Measurements from ENCODE around the gene NDUFC2.
"Not testable (repeated sequence)": the region's sequence is repeated elsewhere in the genome, so short reads cannot be mapped to it uniquely, and the experiment has no call there.

NDUFC2 gene

DNA sequence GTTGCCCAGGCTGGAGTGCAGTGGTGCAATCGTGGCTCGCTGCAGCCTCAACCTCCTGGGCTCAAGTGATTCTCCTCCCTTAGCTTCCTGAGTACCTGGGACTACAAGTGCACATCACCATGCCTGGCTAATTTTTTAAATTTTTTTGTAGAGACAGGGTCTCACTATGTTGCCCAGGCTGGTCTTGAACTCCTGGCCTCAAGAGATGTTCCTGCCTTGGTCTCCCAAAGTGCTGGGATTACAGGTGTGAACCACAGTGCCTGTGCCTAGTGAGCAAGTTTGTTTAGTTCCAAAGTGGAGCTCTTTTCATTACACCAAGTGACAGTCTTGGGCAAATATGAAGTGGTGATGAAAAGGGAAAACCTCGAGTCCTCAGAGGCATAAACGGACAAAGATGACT is 2.1 kb downstream of the NDUFC2 start:
- H3K27ac ChIP-seq (ENCODE audit: low read length); H3K9ac ChIP-seq (ENCODE audit: low read length); H3K4me3 ChIP-seq (ENCODE audit: low read length): not testable (repeated sequence)

DNA sequence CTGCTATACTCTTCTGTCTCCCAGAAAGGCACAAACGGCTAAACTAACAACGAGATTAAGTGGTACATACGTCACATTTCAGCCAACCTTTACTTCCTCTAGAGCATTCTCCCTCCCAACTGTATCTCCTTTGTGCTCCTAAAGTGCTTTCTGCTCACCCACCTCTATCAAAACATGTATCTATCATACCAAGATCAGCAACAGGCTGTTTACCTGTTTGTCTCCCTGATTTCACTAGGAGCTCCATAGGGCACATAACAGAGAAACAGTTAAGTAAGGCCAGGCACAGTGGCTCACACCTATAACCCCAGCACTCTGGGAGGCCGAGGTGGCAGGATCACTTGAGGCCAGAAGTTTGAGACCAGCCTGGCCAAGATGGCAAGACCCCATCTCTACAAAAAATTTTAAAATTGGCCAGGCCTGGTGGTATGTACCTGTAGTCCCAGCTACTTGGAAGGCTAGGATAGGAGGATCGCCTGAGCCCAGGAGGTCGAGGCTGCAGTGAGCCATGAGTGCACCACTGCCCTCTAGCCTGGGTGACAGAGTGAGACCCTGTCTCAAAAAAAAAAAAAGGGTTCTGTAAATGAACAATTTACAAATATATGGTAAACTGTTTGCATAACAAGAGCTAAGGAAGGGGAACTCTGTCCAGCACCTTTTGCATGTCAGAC is 2.8 kb downstream of the NDUFC2 start:
- Histone ChIP-seq H3K27me3 (ENCODE audit: control insufficient read depth, insufficient read depth, low read length) (no peaks in the 10 kb centered on the region), H3K9me3 (ENCODE audit: control insufficient read depth, low read depth, low read length) (no peaks in the 10 kb centered on the region), H3K27ac (ENCODE audit: low read length) (no peak overlapping the region), H3K9ac (ENCODE audit: low read length) (no peak overlapping the region), H3K4me1 (ENCODE audit: control insufficient read depth, low read depth, low read length) (peaks cover 7% of the 10 kb centered on the region), H3K4me3 (ENCODE audit: low read length) (no peak overlapping the region), H3K36me3 (ENCODE audit: control insufficient read depth, low read depth, low read length) (peaks cover 3% of the 10 kb centered on the region)

More for the DNA sequence above, 2.1 kb downstream of the NDUFC2 start:
- not testable (repeated sequence) for H3K9me3 ChIP-seq (ENCODE audit: control insufficient read depth, low read depth, low read length); H3K4me1 ChIP-seq (ENCODE audit: control insufficient read depth, low read depth, low read length); H3K27me3 ChIP-seq (ENCODE audit: control insufficient read depth, insufficient read depth, low read length); H3K36me3 ChIP-seq (ENCODE audit: control insufficient read depth, low read depth, low read length)

DNA sequence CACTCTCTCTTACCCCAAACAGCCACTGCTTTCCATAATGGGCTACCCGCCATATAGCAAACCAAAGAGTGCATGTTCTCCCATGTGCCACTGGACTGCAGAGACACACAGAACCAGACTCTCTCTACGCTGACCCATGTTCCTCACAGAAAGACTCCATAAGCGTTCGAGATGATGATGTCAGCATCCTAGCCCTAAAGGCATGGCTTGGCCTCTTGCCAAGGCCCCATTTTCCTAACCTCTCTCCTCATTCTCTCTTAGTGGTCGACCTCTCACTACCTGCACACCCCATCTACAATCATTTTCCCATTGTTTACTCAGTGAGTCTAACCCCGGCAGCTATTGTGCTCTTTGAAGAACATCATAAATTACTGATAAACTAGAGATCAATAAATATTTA is 4.9 kb downstream of the NDUFC2 start:
- no peak overlapping the region for H3K9ac ChIP-seq (ENCODE audit: low read length)
- no peak overlapping the region for H3K27ac ChIP-seq (ENCODE audit: low read length)
- no peak overlapping the region for H3K4me3 ChIP-seq (ENCODE audit: low read length)
- H3K27me3 ChIP-seq (ENCODE audit: control insufficient read depth, insufficient read depth, low read length) = no peaks in the 10 kb centered on the region
- H3K4me1 ChIP-seq (ENCODE audit: control insufficient read depth, low read depth, low read length) = peaks cover 7% of the 10 kb centered on the region
- peaks cover 18% of the 10 kb centered on the region for H3K36me3 ChIP-seq (ENCODE audit: control insufficient read depth, low read depth, low read length)
- H3K9me3 ChIP-seq (ENCODE audit: control insufficient read depth, low read depth, low read length) = no peaks in the 10 kb centered on the region

DNA sequence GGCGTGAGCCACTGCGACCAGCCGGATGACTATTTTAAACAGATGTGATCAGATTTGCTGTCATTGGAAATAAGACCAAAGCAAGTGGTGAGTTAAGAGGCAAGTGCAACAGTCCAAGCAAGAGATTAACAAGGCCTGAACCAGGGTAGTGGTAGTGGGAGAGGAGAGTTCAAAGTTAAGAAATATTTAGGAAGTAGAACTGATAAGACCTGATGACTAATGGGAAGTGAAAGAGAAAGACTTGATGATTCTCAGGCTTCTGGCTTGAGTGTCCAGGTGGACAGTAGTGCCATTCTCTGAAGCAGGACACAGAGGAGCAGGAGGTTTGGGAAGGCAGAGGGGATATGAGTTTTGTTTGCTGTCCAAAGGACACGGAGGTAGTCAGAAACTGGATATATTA is 7.2 kb downstream of the NDUFC2 start:
- H3K4me3 ChIP-seq (ENCODE audit: low read length) = no peak overlapping the region
- no peaks in the 10 kb centered on the region for H3K4me1 ChIP-seq (ENCODE audit: control insufficient read depth, low read depth, low read length)
- H3K27me3 ChIP-seq (ENCODE audit: control insufficient read depth, insufficient read depth, low read length) = no peaks in the 10 kb centered on the region
- no peak overlapping the region for H3K9ac ChIP-seq (ENCODE audit: low read length)
- no peak overlapping the region for H3K27ac ChIP-seq (ENCODE audit: low read length)
- no peaks in the 10 kb centered on the region for H3K9me3 ChIP-seq (ENCODE audit: control insufficient read depth, low read depth, low read length)
- H3K36me3 ChIP-seq (ENCODE audit: control insufficient read depth, low read depth, low read length) = peaks cover 28% of the 10 kb centered on the region

DNA sequence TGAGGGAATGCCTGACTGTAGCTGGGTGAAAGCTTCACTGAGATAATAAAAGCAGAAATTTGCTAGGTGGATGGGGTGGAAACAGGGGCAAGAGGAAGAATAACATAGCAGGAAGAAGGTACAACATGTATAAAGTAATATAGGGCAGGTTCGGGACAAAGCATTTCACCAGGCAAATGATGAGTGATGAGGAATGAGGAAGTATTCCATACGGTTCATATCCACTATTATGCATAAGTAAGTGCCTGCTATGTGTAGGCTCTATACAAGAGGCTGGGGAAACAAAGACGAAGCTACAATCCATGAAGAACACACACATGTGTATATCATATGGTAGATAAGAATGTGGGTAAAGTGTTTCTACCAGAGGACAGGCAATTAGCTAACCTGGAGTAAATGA is 7.9 kb downstream of the NDUFC2 start:
- Histone ChIP-seq H3K9me3 (ENCODE audit: control insufficient read depth, low read depth, low read length) (no peaks in the 10 kb centered on the region), H3K4me3 (ENCODE audit: low read length) (no peak overlapping the region), H3K27ac (ENCODE audit: low read length) (no peak overlapping the region), H3K9ac (ENCODE audit: low read length) (no peak overlapping the region), H3K36me3 (ENCODE audit: control insufficient read depth, low read depth, low read length) (peaks cover 28% of the 10 kb centered on the region), H3K27me3 (ENCODE audit: control insufficient read depth, insufficient read depth, low read length) (no peaks in the 10 kb centered on the region), H3K4me1 (ENCODE audit: control insufficient read depth, low read depth, low read length) (no peaks in the 10 kb centered on the region)

DNA sequence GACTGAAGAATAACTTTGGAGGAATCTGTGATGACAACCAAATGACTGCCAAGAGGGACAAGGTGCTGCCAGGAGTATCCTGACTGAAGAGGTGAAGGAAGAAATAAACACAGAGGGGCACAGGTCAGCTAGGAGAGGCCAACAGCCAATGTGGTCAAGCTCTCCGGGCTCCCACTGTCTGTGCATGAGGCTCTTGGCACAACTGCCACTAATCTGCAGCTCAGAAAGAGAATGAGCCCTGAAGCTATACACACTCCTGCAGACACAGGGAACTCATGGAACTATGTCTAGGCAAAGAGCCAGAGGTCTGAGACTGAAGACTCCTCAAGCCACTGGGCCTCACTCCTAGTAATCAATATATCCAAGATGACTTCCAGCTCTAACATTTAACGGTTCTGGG is 9.0 kb downstream of the NDUFC2 start:
- Histone ChIP-seq H3K4me1 (ENCODE audit: control insufficient read depth, low read depth, low read length) (no peaks in the 10 kb centered on the region), H3K36me3 (ENCODE audit: control insufficient read depth, low read depth, low read length) (peaks cover 28% of the 10 kb centered on the region), H3K9me3 (ENCODE audit: control insufficient read depth, low read depth, low read length) (no peaks in the 10 kb centered on the region), H3K9ac (ENCODE audit: low read length) (no peak overlapping the region), H3K27me3 (ENCODE audit: control insufficient read depth, insufficient read depth, low read length) (no peaks in the 10 kb centered on the region), H3K27ac (ENCODE audit: low read length) (no peak overlapping the region), H3K4me3 (ENCODE audit: low read length) (no peak overlapping the region)

DNA sequence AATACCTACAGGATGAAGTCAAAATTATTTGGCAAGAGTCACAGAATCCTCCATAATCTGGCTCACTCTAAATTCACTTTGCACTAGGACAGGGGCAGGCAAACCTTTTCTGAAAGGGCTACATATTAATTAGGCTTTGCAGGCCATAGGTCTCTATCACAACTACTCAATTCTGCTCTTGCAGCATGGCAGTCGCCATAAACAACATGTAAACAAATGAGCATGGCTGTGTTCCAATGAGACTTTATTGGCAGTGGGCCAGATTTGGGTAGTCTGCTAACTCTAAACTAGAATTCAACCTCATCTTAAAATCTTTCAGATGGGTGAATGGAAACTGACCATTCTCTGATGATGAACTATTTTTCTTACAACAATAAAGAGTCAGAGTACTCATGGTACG is 10.2 kb downstream of the NDUFC2 start:
- no peaks in the 10 kb centered on the region for H3K4me1 ChIP-seq (ENCODE audit: control insufficient read depth, low read depth, low read length)
- no peaks in the 10 kb centered on the region for H3K27me3 ChIP-seq (ENCODE audit: control insufficient read depth, insufficient read depth, low read length)
- H3K36me3 ChIP-seq (ENCODE audit: control insufficient read depth, low read depth, low read length) = peaks cover 28% of the 10 kb centered on the region
- H3K9me3 ChIP-seq (ENCODE audit: control insufficient read depth, low read depth, low read length) = no peaks in the 10 kb centered on the region
- H3K27ac ChIP-seq (ENCODE audit: low read length) = no peak overlapping the region
- no peak overlapping the region for H3K9ac ChIP-seq (ENCODE audit: low read length)
- no peak overlapping the region for H3K4me3 ChIP-seq (ENCODE audit: low read length)

DNA sequence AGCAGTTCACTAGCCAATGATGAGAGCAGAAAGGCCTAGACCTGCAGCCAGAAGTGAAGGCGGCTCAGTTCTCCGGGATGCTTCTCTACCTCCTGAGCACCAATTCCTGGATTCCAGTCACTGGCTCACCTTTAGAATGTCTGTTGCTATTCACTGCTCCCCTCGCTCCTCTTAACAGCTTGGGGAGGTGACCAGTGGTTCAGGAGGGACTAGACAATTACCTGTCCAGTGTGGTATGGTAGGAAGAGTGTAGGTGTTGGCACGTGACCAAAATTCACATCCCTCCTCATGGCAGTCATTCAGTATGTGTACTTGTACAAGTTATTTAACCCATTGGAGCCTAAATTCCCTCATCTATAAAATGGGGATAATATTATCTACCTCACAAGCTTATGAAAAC is 12.0 kb downstream of the NDUFC2 start:
- no peak overlapping the region for H3K27ac ChIP-seq (ENCODE audit: low read length)

DNA sequence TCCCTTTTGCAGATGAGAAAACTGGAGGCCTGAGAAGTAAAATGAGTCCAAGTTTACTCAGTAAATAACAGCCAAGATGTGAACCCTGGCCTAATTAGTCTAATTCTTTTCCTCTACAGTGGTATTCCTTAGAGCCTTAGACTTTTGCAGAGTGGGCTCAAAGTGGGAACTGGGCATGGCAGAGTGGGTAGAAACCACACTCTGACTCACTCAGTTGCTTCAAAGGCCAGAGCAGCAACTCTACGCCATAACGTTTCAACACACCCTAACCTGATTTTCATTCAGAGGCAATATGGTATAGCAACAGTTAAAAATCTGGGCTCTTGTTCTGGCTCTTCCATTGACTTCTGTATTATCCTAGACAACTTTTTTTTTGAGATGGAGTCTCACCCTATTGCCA is 13.2 kb downstream of the NDUFC2 start:
- Histone ChIP-seq H3K27ac (ENCODE audit: low read length) (no peak overlapping the region), H3K9ac (ENCODE audit: low read length) (no peak overlapping the region), H3K27me3 (ENCODE audit: control insufficient read depth, insufficient read depth, low read length) (no peaks in the 10 kb centered on the region), H3K4me3 (ENCODE audit: low read length) (no peak overlapping the region), H3K4me1 (ENCODE audit: control insufficient read depth, low read depth, low read length) (no peaks in the 10 kb centered on the region), H3K9me3 (ENCODE audit: control insufficient read depth, low read depth, low read length) (no peaks in the 10 kb centered on the region), H3K36me3 (ENCODE audit: control insufficient read depth, low read depth, low read length) (peaks cover 21% of the 10 kb centered on the region)

More for the DNA sequence above, 12.0 kb downstream of the NDUFC2 start:
- Histone ChIP-seq H3K9ac (ENCODE audit: low read length) (no peak overlapping the region), H3K4me1 (ENCODE audit: control insufficient read depth, low read depth, low read length) (no peaks in the 10 kb centered on the region), H3K36me3 (ENCODE audit: control insufficient read depth, low read depth, low read length) (peaks cover 28% of the 10 kb centered on the region), H3K9me3 (ENCODE audit: control insufficient read depth, low read depth, low read length) (no peaks in the 10 kb centered on the region), H3K4me3 (ENCODE audit: low read length) (no peak overlapping the region), H3K27me3 (ENCODE audit: control insufficient read depth, insufficient read depth, low read length) (no peaks in the 10 kb centered on the region)

DNA sequence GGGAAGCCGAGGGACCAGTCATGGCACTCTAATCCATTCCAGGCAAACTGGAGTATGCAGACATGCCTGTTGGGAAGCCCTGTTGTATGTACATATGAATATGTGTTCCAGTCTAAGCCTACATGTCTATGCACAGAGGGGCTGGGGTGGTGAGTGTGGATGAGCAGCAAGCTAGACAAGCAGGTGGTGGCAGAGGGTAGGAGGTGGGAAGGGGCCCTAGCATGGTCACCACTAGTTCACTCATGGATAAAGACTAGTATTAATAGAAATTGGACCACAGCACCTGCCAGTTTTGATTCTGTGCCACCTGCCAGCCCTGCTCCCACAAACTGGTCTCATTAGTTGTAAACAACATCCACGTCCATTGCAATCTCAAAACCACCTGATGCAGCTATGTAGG is 14.5 kb downstream of the NDUFC2 start:
- no peak overlapping the region for H3K4me3 ChIP-seq (ENCODE audit: low read length)
- H3K9ac ChIP-seq (ENCODE audit: low read length) = no peak overlapping the region
- H3K27me3 ChIP-seq (ENCODE audit: control insufficient read depth, insufficient read depth, low read length) = no peaks in the 10 kb centered on the region
- no peak overlapping the region for H3K27ac ChIP-seq (ENCODE audit: low read length)
- H3K9me3 ChIP-seq (ENCODE audit: control insufficient read depth, low read depth, low read length) = no peaks in the 10 kb centered on the region
- H3K36me3 ChIP-seq (ENCODE audit: control insufficient read depth, low read depth, low read length) = peaks cover 10% of the 10 kb centered on the region
- H3K4me1 ChIP-seq (ENCODE audit: control insufficient read depth, low read depth, low read length) = no peaks in the 10 kb centered on the region

DNA sequence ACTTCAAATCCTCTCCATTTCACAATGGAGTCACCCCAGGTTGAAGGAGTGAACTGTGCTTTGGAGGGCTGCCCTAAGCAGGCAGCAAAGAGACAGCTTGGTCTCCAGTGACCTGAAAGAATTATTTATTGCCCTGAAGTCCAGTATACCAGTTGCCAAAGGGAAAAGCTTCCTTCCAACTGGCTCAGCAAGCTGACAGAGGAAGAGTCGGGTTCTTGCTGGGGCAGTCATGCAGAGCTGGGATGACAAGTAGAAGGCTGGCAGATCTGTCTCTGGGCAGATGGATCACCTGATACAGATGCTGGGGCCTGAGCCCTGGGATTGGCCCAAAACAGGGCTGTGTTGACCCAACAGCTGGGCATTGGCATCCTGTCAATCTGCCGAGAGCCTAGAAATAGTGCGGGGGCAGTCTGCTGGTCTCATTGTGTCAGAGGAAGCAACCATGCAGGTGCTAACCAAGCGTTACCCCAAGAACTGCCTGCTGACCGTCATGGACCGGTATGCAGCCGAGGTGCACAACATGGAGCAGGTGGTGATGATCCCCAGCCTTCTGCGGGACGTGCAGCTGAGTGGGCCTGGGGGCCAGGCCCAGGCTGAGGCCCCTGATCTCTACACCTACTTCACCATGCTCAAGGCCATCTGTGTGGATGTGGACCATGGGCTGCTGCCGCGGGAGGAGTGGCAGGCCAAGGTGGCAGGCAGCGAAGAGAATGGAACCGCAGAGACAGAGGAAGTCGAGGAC is 16.1 kb downstream of the NDUFC2 start, which contains the start of gene THRSP:
THRSP (plus strand) TSS at position 422 of the 742 bp plus-strand sequence; CDS start at position 443, 21 bp downstream.
- H3K36me3 ChIP-seq (ENCODE audit: control insufficient read depth, low read depth, low read length) = no peaks in the 10 kb centered on the region
- no peak within 1 kb of the TSS for H3K9ac ChIP-seq (ENCODE audit: low read length)
- no peaks in the 10 kb centered on the region for H3K4me1 ChIP-seq (ENCODE audit: control insufficient read depth, low read depth, low read length)
- no peak within 1 kb of the TSS for H3K4me3 ChIP-seq (ENCODE audit: low read length)
- no peaks in the 10 kb centered on the region for H3K27me3 ChIP-seq (ENCODE audit: control insufficient read depth, insufficient read depth, low read length)
- no peak within 1 kb of the TSS for H3K27ac ChIP-seq (ENCODE audit: low read length)
- no peaks in the 10 kb centered on the region for H3K9me3 ChIP-seq (ENCODE audit: control insufficient read depth, low read depth, low read length)

DNA sequence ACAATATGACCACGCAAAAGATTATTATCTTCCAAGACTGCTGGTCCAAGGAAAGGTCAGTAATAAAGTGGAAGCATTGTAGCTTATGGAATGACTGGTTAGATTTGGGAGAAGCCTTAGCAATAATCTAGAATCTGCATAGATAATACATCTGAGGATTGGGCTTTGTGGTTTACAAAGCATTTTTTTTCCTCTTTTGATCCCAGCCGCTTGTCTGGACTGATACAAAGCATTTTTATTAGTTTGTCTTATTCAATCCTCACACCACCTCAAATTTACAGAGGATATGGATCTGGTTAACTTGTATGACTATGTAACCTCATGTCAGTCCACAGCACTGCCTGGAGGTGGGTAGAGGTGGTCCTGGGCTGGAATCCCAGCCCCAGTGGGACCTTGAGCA is 17.0 kb downstream of the NDUFC2 start:
- H3K36me3 ChIP-seq (ENCODE audit: control insufficient read depth, low read depth, low read length) = no peaks in the 10 kb centered on the region
- no peak overlapping the region for H3K27ac ChIP-seq (ENCODE audit: low read length)
- H3K4me1 ChIP-seq (ENCODE audit: control insufficient read depth, low read depth, low read length) = no peaks in the 10 kb centered on the region
- no peaks in the 10 kb centered on the region for H3K27me3 ChIP-seq (ENCODE audit: control insufficient read depth, insufficient read depth, low read length)
- H3K9me3 ChIP-seq (ENCODE audit: control insufficient read depth, low read depth, low read length) = no peaks in the 10 kb centered on the region
- H3K4me3 ChIP-seq (ENCODE audit: low read length) = no peak overlapping the region
- no peak overlapping the region for H3K9ac ChIP-seq (ENCODE audit: low read length)
